Measurements from ENCODE around the gene LRMDA.

GRCh38 chr10:76114581-76115001, 683.2 kb downstream of the LRMDA start:
- TF ChIP-seq CTCF (conservative IDR thresholded peaks at IDR 0.05; ENCODE audit: low read depth, low read length) (no peak), EZH2phosphoT487 (IDR thresholded peaks at IDR 0.05; ENCODE audit: borderline replicate concordance, low read length) (no peak), EZH2 (IDR thresholded peaks at IDR 0.05; ENCODE audit: low read length, unreplicated experiment) (no peak)
